SK-N-SH treated with all-trans-retinoic acid at 6 μM for 48 hours (cell line): ENCODE results near the gene GPC3.

Experiments used
- ESRRG ChIP-seq: fragments of 250-450 bp; sonication (Bioruptor Pico); IDR thresholded peaks from 2 replicates; pipeline ENCODE4 v1.6.1; 2021; ENCODE audit warnings: mild to moderate bottlenecking
- PATZ1 ChIP-seq: fragments of 250-450 bp; sonication (Bioruptor Pico); IDR thresholded peaks from 2 replicates; pipeline ENCODE4 v1.8.0; 2020; ENCODE audit warnings: mild to moderate bottlenecking, moderate library complexity, borderline replicate concordance
- SNAI2 ChIP-seq: fragments of 250-450 bp; sonication (Bioruptor Pico); IDR thresholded peaks from 2 replicates; pipeline ENCODE4 v1.5.0; 2020; ENCODE audit warnings: mild to moderate bottlenecking, moderate library complexity
- TSHZ2 ChIP-seq: fragments of 250-450 bp; sonication (Bioruptor Pico); IDR thresholded peaks from 2 replicates; pipeline ENCODE4 v1.5.0; 2020; ENCODE audit warnings: mild to moderate bottlenecking, moderate library complexity
- ZNF70 ChIP-seq: fragments of 450-650 bp; formaldehyde crosslinking; IDR thresholded peaks from 2 replicates; pipeline ENCODE4 v1.5.0; 2020; ENCODE audit warnings: mild to moderate bottlenecking, moderate library complexity

- TF ChIP-seq ZNF70 (CRISPR knock-in tag) (no peak), TSHZ2 (CRISPR knock-in tag) (no peak), ESRRG (CRISPR knock-in tag) (no peak), SNAI2 (no peak), PATZ1 (no peak)
Measured at GRCh38 chrX:133649651-133650050, 335.7 kb downstream of the GPC3 start.
